Neural progenitor cell (in vitro differentiated cells): Measurements from ENCODE around the gene RHBDD3. TPM values are rescaled to one million over a fixed set of nuclear protein-coding genes. Genes with fewer than 3 reads are reported as not detected.
"Not testable (repeated sequence)": the region's sequence is repeated elsewhere in the genome, so short reads cannot be mapped to it uniquely, and the experiment has no call there.

ENCODE experiments used
- DNase-seq: peaks from one replicate; pipeline ENCODE4 v3.0.0-alpha.2; 2016; ENCODE audit warnings: low spot score
- H2AFZ ChIP-seq: fragments of 200-600 bp; sonication (generic); replicated peaks from 2 replicates; pipeline ENCODE4 v1.6.1; 2016; ENCODE audit warnings: antibody characterized with exemption
- H3F3A ChIP-seq: fragments of 200-600 bp; sonication (generic); 2 replicates; pipeline ENCODE4 v1.6.1; 2016; ENCODE audit warnings: antibody characterized with exemption, low read depth
- H3K27ac ChIP-seq: fragments of 200-600 bp; sonication (generic); 2 replicates; pipeline ENCODE4 v1.5.1; 2016; ENCODE audit warnings: mild to moderate bottlenecking
- H3K27me3 ChIP-seq: fragments of 200-600 bp; sonication (generic); 2 replicates; pipeline ENCODE4 v1.6.1; 2016; ENCODE audit warnings: mild to moderate bottlenecking, moderate library complexity
- H3K36me3 ChIP-seq: fragments of 200-600 bp; sonication (generic); 2 replicates; pipeline ENCODE4 v1.5.1; 2016
- H3K4me1 ChIP-seq: fragments of 200-600 bp; sonication (generic); 2 replicates; pipeline ENCODE4 v1.6.1; 2016; ENCODE audit warnings: mixed run types
- H3K4me2 ChIP-seq: fragments of 200-600 bp; sonication (generic); 2 replicates; pipeline ENCODE4 v1.6.1; 2016
- H3K4me3 ChIP-seq: fragments of 200-600 bp; sonication (generic); 2 replicates; pipeline ENCODE4 v1.5.1; 2016
- H3K79me2 ChIP-seq: fragments of 200-600 bp; sonication (generic); 2 replicates; pipeline ENCODE4 v1.6.1; 2016; ENCODE audit warnings: low read depth
- H3K9ac ChIP-seq: fragments of 200-600 bp; sonication (generic); 2 replicates; pipeline ENCODE4 v1.6.1; 2016
- H3K9me3 ChIP-seq: fragments of 200-600 bp; sonication (generic); 2 replicates; pipeline ENCODE4 v1.5.1; 2016; ENCODE audit warnings: low read depth
- H4K20me1 ChIP-seq: fragments of 200-600 bp; sonication (generic); 2 replicates; pipeline ENCODE4 v1.6.1; 2016; ENCODE audit warnings: low read depth
- H3K27ac Mint-ChIP-seq: 3 replicates; pipeline ENCODE4 v1.8.0; 2021; ENCODE audit warnings: mixed read lengths
- H3K27me3 Mint-ChIP-seq: 2 replicates; pipeline ENCODE4 v1.8.0; 2022; ENCODE audit warnings: low read depth, mild to moderate bottlenecking, inconsistent platforms, moderate library complexity, mixed read lengths; ENCODE audit not compliant: insufficient read depth
- H3K36me3 Mint-ChIP-seq: 3 replicates; pipeline ENCODE4 v1.8.0; 2021; ENCODE audit warnings: mixed read lengths
- H3K4me1 Mint-ChIP-seq: 3 replicates; pipeline ENCODE4 v1.8.0; 2021; ENCODE audit warnings: mixed read lengths
- H3K4me3 Mint-ChIP-seq: 3 replicates; pipeline ENCODE4 v1.8.0; 2021; ENCODE audit warnings: mild to moderate bottlenecking, moderate library complexity, mixed read lengths
- H3K9me3 Mint-ChIP-seq: 3 replicates; pipeline ENCODE4 v1.8.0; 2020; ENCODE audit warnings: mixed read lengths
- EZH2 ChIP-seq: fragments of 200-600 bp; sonication (generic); IDR thresholded peaks from 2 replicates; pipeline ENCODE4 v1.6.1; 2017; ENCODE audit warnings: antibody characterized with exemption, mild to moderate bottlenecking, moderate library complexity
- EZH2phosphoT487 ChIP-seq: fragments of 200-600 bp; sonication (generic); IDR thresholded peaks from 2 replicates; pipeline ENCODE4 v1.6.1; 2017; ENCODE audit warnings: antibody characterized with exemption
- total RNA-seq: library from RNA; depleted of rRNA; stranded (reverse); fragments of >200 nt; gene quantifications from 2 replicates; pipeline ENCODE4 v1.2.3, GENCODE V29; 2015; ENCODE audit warnings: low replicate concordance
- TF ChIP-seq, protein P1 (sequence below): fragments of 200-600 bp; sonication (generic); IDR thresholded peaks from 2 replicates; pipeline ENCODE4 v1.5.1; 2017; ENCODE audit warnings: antibody characterized with exemption, mild to moderate bottlenecking

RHBDD3 gene
- total RNA-seq, 1 donor from 2014 or later = 16.3 TPM

DNA sequence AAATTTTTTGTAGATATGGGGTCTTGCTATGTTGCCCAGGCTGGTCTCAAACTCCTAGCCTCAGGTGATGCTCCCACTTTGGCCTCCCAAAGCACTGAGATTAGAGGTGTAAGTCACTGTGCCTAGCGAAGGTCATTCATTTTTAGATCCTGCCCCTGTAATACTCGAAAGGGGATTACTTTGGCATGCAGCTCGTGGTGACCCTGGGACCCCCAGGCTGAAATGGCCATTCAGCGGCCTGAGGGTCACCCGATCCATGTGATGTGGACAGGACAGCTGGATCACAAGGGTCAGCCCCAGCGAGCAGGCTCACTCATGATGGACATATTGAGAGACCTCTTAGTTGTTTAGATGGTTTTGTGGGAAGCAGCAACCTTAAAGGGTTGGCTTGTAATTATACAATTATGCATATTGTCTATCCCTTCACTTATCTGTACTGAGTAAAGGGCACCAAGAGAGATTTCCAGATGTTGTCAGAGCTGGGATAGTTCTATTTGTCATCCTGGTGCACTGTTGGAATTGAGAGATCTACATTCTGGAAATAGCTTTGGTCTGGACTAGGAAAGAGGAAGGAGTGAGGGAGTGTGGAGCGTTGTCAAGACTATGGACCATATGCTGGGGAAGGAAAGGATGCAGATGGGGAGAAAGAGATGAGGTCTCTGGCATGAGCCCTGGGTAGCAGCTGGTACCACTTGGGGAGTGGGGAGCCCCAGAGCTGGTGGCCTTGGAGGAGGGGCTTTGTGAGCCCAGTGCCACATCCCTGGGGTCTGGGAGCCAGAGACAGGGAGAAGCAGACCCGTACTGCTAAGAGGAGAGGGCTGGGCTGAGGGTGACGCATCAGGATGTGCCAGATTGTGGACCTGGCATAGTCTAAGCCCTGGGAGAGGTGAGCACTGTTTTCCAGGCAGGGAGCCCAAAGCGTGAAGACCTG, 15.5 kb downstream of the RHBDD3 start:
- Histone ChIP-seq H2AFZ (no peak overlapping the region), H3F3A (no peaks in the 10 kb centered on the region), H3K27me3 (no peaks in the 10 kb centered on the region), H4K20me1 (no peaks in the 10 kb centered on the region), H3K9me3 (no peaks in the 10 kb centered on the region), H3K79me2 (no peaks in the 10 kb centered on the region), H3K4me3 (no peak overlapping the region), H3K9ac (no peak overlapping the region), H3K4me2 (no peak overlapping the region), H3K4me1 (peaks cover 8% of the 10 kb centered on the region), H3K27ac (no peak overlapping the region), H3K36me3 (no peaks in the 10 kb centered on the region)
- H3K27ac Mint-ChIP-seq = no peak overlapping the region
- no peak for DNase-seq
- peaks cover 11% of the 10 kb centered on the region for H3K36me3 Mint-ChIP-seq
- H3K4me1 Mint-ChIP-seq = no peaks in the 10 kb centered on the region
- no peaks in the 10 kb centered on the region for H3K9me3 Mint-ChIP-seq
- H3K4me3 Mint-ChIP-seq = no peak overlapping the region
- no peak for TF ChIP-seq EZH2phosphoT487
- no peaks in the 10 kb centered on the region for H3K27me3 Mint-ChIP-seq

DNA sequence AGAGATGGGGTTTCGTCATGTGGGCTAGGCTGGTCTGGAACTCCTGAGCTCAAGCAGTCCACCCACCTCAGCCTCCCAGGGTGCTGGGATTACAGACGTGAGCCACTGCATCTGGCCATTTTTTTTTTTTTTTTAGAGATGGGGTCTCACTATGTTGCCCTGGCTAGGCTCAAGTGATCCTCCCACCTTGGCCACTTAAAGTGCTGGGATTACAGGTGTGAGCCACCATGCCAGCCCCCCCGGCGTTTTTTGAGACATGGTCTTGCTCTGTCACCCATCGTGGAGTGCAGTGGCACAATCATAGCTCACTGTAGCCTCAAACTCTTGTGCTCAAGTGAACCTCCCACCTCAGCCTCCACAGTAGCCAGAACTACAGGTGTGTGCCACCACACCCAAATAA, 16.5 kb downstream of the RHBDD3 start:
- Mint-ChIP-seq H3K27me3 (no peaks in the 10 kb centered on the region), H3K27ac (no peak overlapping the region), H3K4me1 (no peaks in the 10 kb centered on the region), H3K36me3 (peaks cover 14% of the 10 kb centered on the region), H3K9me3 (no peaks in the 10 kb centered on the region), H3K4me3 (no peak overlapping the region)
- Histone ChIP-seq H2AFZ (no peak overlapping the region), H3K79me2 (no peaks in the 10 kb centered on the region), H3K9me3 (no peaks in the 10 kb centered on the region), H3K4me1 (peaks cover 8% of the 10 kb centered on the region), H4K20me1 (no peaks in the 10 kb centered on the region), H3K27me3 (no peaks in the 10 kb centered on the region), H3K9ac (no peak overlapping the region), H3K4me2 (no peak overlapping the region), H3K4me3 (no peak overlapping the region), H3F3A (no peaks in the 10 kb centered on the region), H3K27ac (no peak overlapping the region), H3K36me3 (no peaks in the 10 kb centered on the region)
- DNase-seq = no peak
- TF ChIP-seq EZH2 (no peak), EZH2phosphoT487 (no peak)
- TF ChIP-seq, protein P1, sequence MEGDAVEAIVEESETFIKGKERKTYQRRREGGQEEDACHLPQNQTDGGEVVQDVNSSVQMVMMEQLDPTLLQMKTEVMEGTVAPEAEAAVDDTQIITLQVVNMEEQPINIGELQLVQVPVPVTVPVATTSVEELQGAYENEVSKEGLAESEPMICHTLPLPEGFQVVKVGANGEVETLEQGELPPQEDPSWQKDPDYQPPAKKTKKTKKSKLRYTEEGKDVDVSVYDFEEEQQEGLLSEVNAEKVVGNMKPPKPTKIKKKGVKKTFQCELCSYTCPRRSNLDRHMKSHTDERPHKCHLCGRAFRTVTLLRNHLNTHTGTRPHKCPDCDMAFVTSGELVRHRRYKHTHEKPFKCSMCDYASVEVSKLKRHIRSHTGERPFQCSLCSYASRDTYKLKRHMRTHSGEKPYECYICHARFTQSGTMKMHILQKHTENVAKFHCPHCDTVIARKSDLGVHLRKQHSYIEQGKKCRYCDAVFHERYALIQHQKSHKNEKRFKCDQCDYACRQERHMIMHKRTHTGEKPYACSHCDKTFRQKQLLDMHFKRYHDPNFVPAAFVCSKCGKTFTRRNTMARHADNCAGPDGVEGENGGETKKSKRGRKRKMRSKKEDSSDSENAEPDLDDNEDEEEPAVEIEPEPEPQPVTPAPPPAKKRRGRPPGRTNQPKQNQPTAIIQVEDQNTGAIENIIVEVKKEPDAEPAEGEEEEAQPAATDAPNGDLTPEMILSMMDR = no peak

DNA sequence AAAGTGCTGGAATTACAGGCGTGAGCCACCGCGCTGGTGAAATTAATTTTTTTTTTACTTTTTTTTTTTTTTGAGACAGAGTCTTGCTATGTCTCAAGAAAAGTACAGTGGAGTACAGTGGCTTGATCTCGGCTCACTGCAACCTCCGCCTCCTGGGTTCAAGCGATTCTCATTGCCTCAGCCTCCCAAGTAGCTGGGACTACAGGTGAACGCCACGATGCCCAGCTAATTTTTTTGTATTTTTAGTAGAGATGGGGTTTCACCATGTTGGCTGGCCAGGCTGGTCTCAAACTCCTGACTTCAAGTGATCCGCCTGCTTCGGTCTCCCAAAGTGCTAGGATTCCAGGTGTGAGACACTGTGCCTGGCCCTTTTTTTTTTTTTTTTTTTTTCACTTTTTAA, 19.9 kb downstream of the RHBDD3 start:
- not testable (repeated sequence) for H3K9me3 Mint-ChIP-seq, H3K9ac ChIP-seq, H3K4me3 ChIP-seq, H3K27ac Mint-ChIP-seq, H3K4me2 ChIP-seq, H3K27me3 ChIP-seq, H3K4me1 ChIP-seq, H3K27me3 Mint-ChIP-seq, H3K27ac ChIP-seq, H2AFZ ChIP-seq, H3F3A ChIP-seq, H3K36me3 ChIP-seq, H3K4me1 Mint-ChIP-seq, DNase-seq, H4K20me1 ChIP-seq, H3K9me3 ChIP-seq, H3K4me3 Mint-ChIP-seq, H3K79me2 ChIP-seq
- peaks cover 25% of the 10 kb centered on the region for H3K36me3 Mint-ChIP-seq

GRCh38 chr22:29245626-29246385, 22.0 kb downstream of the RHBDD3 start:
- H3K4me1 ChIP-seq = peaks cover 6% of the 10 kb centered on the region
- H2AFZ ChIP-seq = no peak overlapping the region
- no peak for TF ChIP-seq EZH2
- TF ChIP-seq EZH2phosphoT487 = no peak
- TF ChIP-seq, protein P1 = peak; percentile 99
- Mint-ChIP-seq H3K27me3 (peaks cover 3% of the 10 kb centered on the region), H3K27ac (no peak overlapping the region), H3K9me3 (peaks cover 23% of the 10 kb centered on the region), H3K36me3 (peaks cover 45% of the 10 kb centered on the region), H3K4me3 (peak overlapping the region; percentile 8), H3K4me1 (peaks cover 6% of the 10 kb centered on the region)
- no peaks in the 10 kb centered on the region for H3K79me2 ChIP-seq
- H4K20me1 ChIP-seq = no peaks in the 10 kb centered on the region
- H3K36me3 ChIP-seq = no peaks in the 10 kb centered on the region
- H3K27me3 ChIP-seq = no peaks in the 10 kb centered on the region
- no peak overlapping the region for H3K9ac ChIP-seq
- DNase-seq = peak; percentile 75
- no peaks in the 10 kb centered on the region for H3F3A ChIP-seq
- no peak overlapping the region for H3K27ac ChIP-seq
- no peak overlapping the region for H3K4me2 ChIP-seq
- peaks cover 10% of the 10 kb centered on the region for H3K9me3 ChIP-seq
- no peak overlapping the region for H3K4me3 ChIP-seq
